Breast epithelium (tissue), 4 donors: Measurements from ENCODE around the gene ALS2CL. TPM values are rescaled to one million over a fixed set of nuclear protein-coding genes. Genes with fewer than 3 reads are reported as not detected.
A peak's percentile ranks its signal among the peaks of the same experiment; 100 is the strongest.

Experiments
- DNase-seq, 2 donors: peaks; one replicate each; pipeline ENCODE4 v3.0.0-alpha.2; 2019; ENCODE audit warnings: low spot score in 2 of 2
- H3K27ac ChIP-seq, 2 donors: fragments of 200-600 bp; sonication (generic) in 1 of 2; one replicate each; pipeline ENCODE4 v1.5.1; 2016 to 2019; ENCODE audit warnings: mild to moderate bottlenecking in 1 of 2
- H3K27me3 ChIP-seq, 2 donors: fragments of 200-600 bp; sonication (generic) in 1 of 2; one replicate each; pipeline versions ENCODE4 v1.5.1 to v1.6.0; 2017 to 2019; ENCODE audit warnings: control low read depth in 1 of 2, mild to moderate bottlenecking in 1 of 2
- H3K36me3 ChIP-seq: fragments of 200-600 bp; one replicate; pipeline ENCODE4 v1.5.1; 2019
- H3K4me1 ChIP-seq, 2 donors: fragments of 200-600 bp; sonication (generic); one replicate each; pipeline ENCODE4 v1.5.1; 2016 to 2019; ENCODE audit warnings: control low read depth in 1 of 2
- H3K4me3 ChIP-seq, 3 donors: fragments of 200-600 bp; sonication (generic); 1 replicate in 2 of 3; 2 replicates in 1 of 3; pipeline ENCODE4 v1.5.1; 2016 to 2019; ENCODE audit warnings: mild to moderate bottlenecking in 3 of 3, moderate library complexity in 2 of 3
- H3K9me3 ChIP-seq, 2 donors: fragments of 200-600 bp; sonication (generic) in 1 of 2; one replicate each; pipeline ENCODE4 v1.5.1; 2016 to 2019; ENCODE audit warnings: control low read depth in 1 of 2
- POLR2A ChIP-seq: fragments of 450-650 bp; IDR thresholded peaks from one replicate; pipeline ENCODE4 v1.6.1; 2016; ENCODE audit warnings: antibody characterized with exemption, mild to moderate bottlenecking, moderate library complexity
- POLR2AphosphoS5 ChIP-seq, 3 donors: sonication (generic); formaldehyde crosslinking; IDR thresholded peaks; one replicate each; pipeline ENCODE4 v1.6.1; 2017; ENCODE audit warnings: antibody characterized with exemption in 3 of 3
- intact Hi-C: fragments of 100-400 bp; cut with DNase I; formaldehyde crosslinking; loops from one replicate; pipeline ENCODE4 v1.15.1; 2023; ENCODE audit warnings: low total_unique reads
- total RNA-seq, 3 donors: library from RNA; depleted of rRNA; stranded (reverse); fragments of >200 nt; gene quantifications; one replicate each; pipeline ENCODE4 v1.1.0, GENCODE V29; 2016
- TF ChIP-seq, protein P1 (sequence below), 3 donors: fragments of 450-650 bp; IDR thresholded peaks; one replicate each; pipeline ENCODE4 v1.5.1; 2016 to 2017; ENCODE audit warnings: antibody characterized with exemption in 3 of 3, mild to moderate bottlenecking in 3 of 3, moderate library complexity in 3 of 3

ALS2CL gene
- total RNA-seq, 3 donors from 2014 or later = 6.7 to 22.9 (median 20.6) TPM

DNA sequence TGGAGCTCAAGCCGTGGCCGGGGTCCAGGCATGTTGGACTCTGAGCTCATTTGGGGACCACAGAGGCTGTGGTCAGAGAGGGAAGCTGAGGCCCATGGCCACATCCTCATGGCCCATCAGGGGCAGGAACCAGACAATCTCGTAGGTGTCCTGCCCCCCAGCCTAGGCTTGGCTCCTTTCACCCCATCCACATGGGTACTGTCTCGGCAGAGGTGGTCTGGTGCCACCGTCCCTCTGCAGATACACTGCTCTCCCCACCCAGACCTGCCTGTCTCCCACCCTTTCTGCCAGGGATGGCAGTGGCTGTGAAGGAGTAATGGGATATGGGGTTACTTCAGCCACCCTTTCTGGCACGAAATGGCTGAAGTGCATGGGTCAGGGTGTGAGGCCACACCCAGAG lies 16.2 kb upstream of the ALS2CL start:
- Histone ChIP-seq H3K27me3 (no peaks in the 10 kb centered on the region), H3K36me3 (no peaks in the 10 kb centered on the region), H3K27ac (no peak overlapping the region), H3K4me3 (no peak overlapping the region), H3K9me3 (no peaks in the 10 kb centered on the region), H3K4me1 (no peaks in the 10 kb centered on the region)
- TF ChIP-seq POLR2AphosphoS5 (IDR thresholded peaks at IDR 0.05) = no peak
- TF ChIP-seq, protein P1, sequence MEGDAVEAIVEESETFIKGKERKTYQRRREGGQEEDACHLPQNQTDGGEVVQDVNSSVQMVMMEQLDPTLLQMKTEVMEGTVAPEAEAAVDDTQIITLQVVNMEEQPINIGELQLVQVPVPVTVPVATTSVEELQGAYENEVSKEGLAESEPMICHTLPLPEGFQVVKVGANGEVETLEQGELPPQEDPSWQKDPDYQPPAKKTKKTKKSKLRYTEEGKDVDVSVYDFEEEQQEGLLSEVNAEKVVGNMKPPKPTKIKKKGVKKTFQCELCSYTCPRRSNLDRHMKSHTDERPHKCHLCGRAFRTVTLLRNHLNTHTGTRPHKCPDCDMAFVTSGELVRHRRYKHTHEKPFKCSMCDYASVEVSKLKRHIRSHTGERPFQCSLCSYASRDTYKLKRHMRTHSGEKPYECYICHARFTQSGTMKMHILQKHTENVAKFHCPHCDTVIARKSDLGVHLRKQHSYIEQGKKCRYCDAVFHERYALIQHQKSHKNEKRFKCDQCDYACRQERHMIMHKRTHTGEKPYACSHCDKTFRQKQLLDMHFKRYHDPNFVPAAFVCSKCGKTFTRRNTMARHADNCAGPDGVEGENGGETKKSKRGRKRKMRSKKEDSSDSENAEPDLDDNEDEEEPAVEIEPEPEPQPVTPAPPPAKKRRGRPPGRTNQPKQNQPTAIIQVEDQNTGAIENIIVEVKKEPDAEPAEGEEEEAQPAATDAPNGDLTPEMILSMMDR (IDR thresholded peaks at IDR 0.05) = no peak
- TF ChIP-seq POLR2A = no peak
- intact Hi-C loops = loop anchor here (10.0 kb wide), 1 partner anchor 185 kb away; no protein-coding TSS in a partner anchor
- DNase-seq = peak in 1 of 2 donors; percentile 25

DNA sequence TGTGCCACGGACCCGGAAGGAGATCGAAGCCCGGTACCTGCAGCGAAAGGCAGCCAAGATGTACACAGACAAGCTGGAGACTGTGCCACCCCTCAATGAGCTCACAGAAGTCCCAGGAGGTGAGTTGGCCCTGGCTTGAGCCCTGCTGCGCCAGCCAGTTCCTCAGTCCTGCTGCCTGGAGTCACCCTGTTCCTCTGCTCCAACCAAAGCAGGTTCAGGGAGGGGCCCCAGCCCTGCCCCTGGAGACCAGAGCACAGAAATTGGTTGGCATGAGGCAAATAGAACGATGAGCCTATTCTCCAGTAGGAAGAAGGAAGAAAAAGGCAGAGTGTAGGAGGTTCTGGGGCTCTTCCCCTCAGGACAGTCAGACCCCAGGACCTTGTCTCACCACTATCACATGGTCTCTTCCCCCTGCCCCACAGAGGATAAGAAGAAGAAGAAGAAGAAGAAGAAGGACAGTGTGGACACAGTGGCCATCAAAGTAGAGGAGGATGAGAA lies 15.7 kb upstream of the ALS2CL start:
- H3K4me3 ChIP-seq = no peak overlapping the region
- no peak overlapping the region for H3K27ac ChIP-seq
- H3K9me3 ChIP-seq = no peaks in the 10 kb centered on the region
- intact Hi-C loops = loop anchor here (10.0 kb wide), 1 partner anchor 186 kb away; no protein-coding TSS in a partner anchor
- peak in 1 of 2 donors; percentile 45 for DNase-seq
- no peaks in the 10 kb centered on the region for H3K36me3 ChIP-seq
- no peaks in the 10 kb centered on the region for H3K4me1 ChIP-seq
- TF ChIP-seq, protein P1 (IDR thresholded peaks at IDR 0.05) = no peak
- TF ChIP-seq POLR2AphosphoS5 (IDR thresholded peaks at IDR 0.05) (no peak), POLR2A (no peak)
- H3K27me3 ChIP-seq = no peaks in the 10 kb centered on the region

DNA sequence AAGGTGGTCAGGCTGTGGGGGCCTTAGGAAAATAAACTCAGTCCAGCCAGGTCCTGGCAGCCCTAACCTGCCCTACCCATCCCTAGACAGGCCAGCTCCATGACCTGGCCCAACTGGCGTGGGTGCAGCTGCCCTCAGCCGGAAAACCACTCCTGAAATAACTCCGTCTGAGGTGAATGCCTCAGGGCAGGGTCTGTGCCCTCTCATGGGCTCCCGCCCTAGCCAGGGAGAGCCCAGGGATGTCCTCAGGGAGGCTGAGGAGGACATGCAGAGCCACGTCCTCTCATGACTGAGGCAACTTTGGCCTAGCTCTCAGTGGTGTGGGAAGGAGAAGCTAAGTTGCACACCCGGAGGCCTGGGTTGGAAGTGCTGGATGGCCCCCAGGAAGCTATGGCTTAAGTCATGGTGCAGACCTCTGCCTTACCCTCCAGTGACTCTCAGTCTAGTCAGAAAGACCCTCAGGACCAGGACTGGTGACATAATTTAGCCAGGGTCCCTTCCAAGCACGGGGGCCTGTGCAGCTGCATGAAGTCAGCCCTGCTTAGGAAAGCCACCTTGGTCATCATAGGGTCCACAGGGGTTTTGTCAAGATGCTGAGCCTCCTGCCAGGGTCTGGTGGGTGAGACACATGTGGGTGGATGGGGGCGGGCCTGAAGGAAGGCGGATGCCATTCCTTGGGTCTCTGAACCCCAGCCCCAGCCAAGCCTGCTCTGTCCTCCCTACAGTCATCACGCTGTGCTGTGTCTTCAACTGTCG lies 15.1 kb upstream of the ALS2CL start:
- peak in 1 of 2 donors; percentile 37 for DNase-seq
- TF ChIP-seq POLR2A = no peak
- no peak for TF ChIP-seq POLR2AphosphoS5 (IDR thresholded peaks at IDR 0.05)
- TF ChIP-seq, protein P1 (IDR thresholded peaks at IDR 0.05) = no peak
- Histone ChIP-seq H3K27me3 (no peaks in the 10 kb centered on the region), H3K4me3 (no peak overlapping the region), H3K36me3 (no peaks in the 10 kb centered on the region), H3K27ac (no peak overlapping the region), H3K9me3 (no peaks in the 10 kb centered on the region), H3K4me1 (no peaks in the 10 kb centered on the region)
- intact Hi-C loops = loop anchor here (10.0 kb wide), 1 partner anchor 186 kb away; no protein-coding TSS in a partner anchor

DNA sequence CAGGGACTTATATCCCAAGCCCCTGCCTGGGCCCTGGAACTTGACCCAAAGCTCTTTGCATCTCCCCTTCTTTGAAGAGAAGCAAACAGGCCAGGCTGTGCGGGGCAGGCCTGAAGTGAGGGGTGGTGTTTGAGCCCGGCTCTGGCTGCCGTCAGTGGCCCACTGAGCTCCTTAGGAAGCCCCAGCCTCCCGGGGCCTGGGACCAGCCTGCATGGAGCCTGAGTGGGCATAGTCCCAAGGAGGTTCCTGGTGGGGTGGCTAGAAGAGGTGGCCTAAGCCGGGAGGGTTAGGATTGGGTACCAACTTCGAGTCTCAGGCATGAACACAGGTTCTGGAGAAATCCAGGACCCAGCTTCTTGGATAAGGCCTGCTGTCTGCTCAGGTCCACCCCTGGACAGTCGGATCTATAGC lies 14.1 kb upstream of the ALS2CL start:
- peak in 1 of 2 donors; percentile 30 for DNase-seq
- Histone ChIP-seq H3K9me3 (no peaks in the 10 kb centered on the region), H3K4me3 (no peak overlapping the region), H3K27ac (no peak overlapping the region), H3K4me1 (no peaks in the 10 kb centered on the region), H3K27me3 (no peaks in the 10 kb centered on the region), H3K36me3 (no peaks in the 10 kb centered on the region)
- intact Hi-C loops = loop anchor here (10.0 kb wide), 1 partner anchor 187 kb away; no protein-coding TSS in a partner anchor
- TF ChIP-seq POLR2AphosphoS5 (IDR thresholded peaks at IDR 0.05) = no peak
- TF ChIP-seq POLR2A = no peak
- TF ChIP-seq, protein P1 (IDR thresholded peaks at IDR 0.05) = no peak
